ENCODE data around the gene FAM185A.
"Not testable (repeated sequence)": the region's sequence is repeated elsewhere in the genome, so short reads cannot be mapped to it uniquely, and the experiment has no call there.

FAM185A gene

GRCh38 chr7:102790364-102791100, 41.7 kb downstream of the FAM185A start:
- H3K4me2 ChIP-seq (ENCODE audit: low read length); H3K27me3 ChIP-seq (ENCODE audit: control insufficient read depth, insufficient read depth, low read length); H3K36me3 ChIP-seq (ENCODE audit: insufficient read depth, low read length); H3K4me1 ChIP-seq (ENCODE audit: control insufficient read depth, insufficient read depth, low read length); H3K4me3 ChIP-seq (ENCODE audit: low read length); H3K9ac ChIP-seq (ENCODE audit: low read depth, low read length); H3K9me3 ChIP-seq (replicated peaks; ENCODE audit: low read length): not testable (repeated sequence)

- not testable (repeated sequence) for H3K4me3 ChIP-seq (ENCODE audit: low read length); H3K4me2 ChIP-seq (ENCODE audit: low read length); H3K4me1 ChIP-seq (ENCODE audit: control insufficient read depth, insufficient read depth, low read length); H3K36me3 ChIP-seq (ENCODE audit: insufficient read depth, low read length); H3K9me3 ChIP-seq (replicated peaks; ENCODE audit: low read length); H3K9ac ChIP-seq (ENCODE audit: low read depth, low read length); H3K27me3 ChIP-seq (ENCODE audit: control insufficient read depth, insufficient read depth, low read length)
Measured at GRCh38 chr7:102791367-102791766, 42.6 kb downstream of the FAM185A start.

- not testable (repeated sequence) for H3K36me3 ChIP-seq (ENCODE audit: insufficient read depth, low read length); H3K9me3 ChIP-seq (replicated peaks; ENCODE audit: low read length); H3K9ac ChIP-seq (ENCODE audit: low read depth, low read length); H3K27me3 ChIP-seq (ENCODE audit: control insufficient read depth, insufficient read depth, low read length); H3K4me2 ChIP-seq (ENCODE audit: low read length); H3K4me1 ChIP-seq (ENCODE audit: control insufficient read depth, insufficient read depth, low read length); H3K4me3 ChIP-seq (ENCODE audit: low read length)
Measured at GRCh38 chr7:102791831-102792230, 43.0 kb downstream of the FAM185A start.

GRCh38 chr7:102794567-102794966, 45.8 kb downstream of the FAM185A start:
- not testable (repeated sequence) for H3K9ac ChIP-seq (ENCODE audit: low read depth, low read length); H3K36me3 ChIP-seq (ENCODE audit: insufficient read depth, low read length); H3K27me3 ChIP-seq (ENCODE audit: control insufficient read depth, insufficient read depth, low read length); H3K4me3 ChIP-seq (ENCODE audit: low read length); H3K4me1 ChIP-seq (ENCODE audit: control insufficient read depth, insufficient read depth, low read length); H3K9me3 ChIP-seq (replicated peaks; ENCODE audit: low read length); H3K4me2 ChIP-seq (ENCODE audit: low read length)

GRCh38 chr7:102795987-102796595, 47.3 kb downstream of the FAM185A start:
- H3K9me3 ChIP-seq (replicated peaks; ENCODE audit: low read length); H3K4me2 ChIP-seq (ENCODE audit: low read length); H3K36me3 ChIP-seq (ENCODE audit: insufficient read depth, low read length); H3K9ac ChIP-seq (ENCODE audit: low read depth, low read length); H3K27me3 ChIP-seq (ENCODE audit: control insufficient read depth, insufficient read depth, low read length); H3K4me1 ChIP-seq (ENCODE audit: control insufficient read depth, insufficient read depth, low read length); H3K4me3 ChIP-seq (ENCODE audit: low read length): not testable (repeated sequence)

- Histone ChIP-seq H3K4me2 (ENCODE audit: low read length) (no peak overlapping the region), H3K4me1 (ENCODE audit: control insufficient read depth, insufficient read depth, low read length) (no peaks in the 10 kb centered on the region), H3K36me3 (ENCODE audit: insufficient read depth, low read length) (no peaks in the 10 kb centered on the region), H3K9ac (ENCODE audit: low read depth, low read length) (no peak overlapping the region), H3K27me3 (ENCODE audit: control insufficient read depth, insufficient read depth, low read length) (no peaks in the 10 kb centered on the region), H3K9me3 (replicated peaks; ENCODE audit: low read length) (no peaks in the 10 kb centered on the region), H3K4me3 (ENCODE audit: low read length) (no peak overlapping the region)
Measured at GRCh38 chr7:102806613-102807012, 57.8 kb downstream of the FAM185A start.

- no peak overlapping the region for H3K4me2 ChIP-seq (ENCODE audit: low read length)
- no peaks in the 10 kb centered on the region for H3K27me3 ChIP-seq (ENCODE audit: control insufficient read depth, insufficient read depth, low read length)
Measured at GRCh38 chr7:102810916-102811315, 62.1 kb downstream of the FAM185A start.

GRCh38 chr7:102811942-102812678, 63.3 kb downstream of the FAM185A start:
- no peaks in the 10 kb centered on the region for H3K9me3 ChIP-seq (replicated peaks; ENCODE audit: low read length)
- no peak overlapping the region for H3K9ac ChIP-seq (ENCODE audit: low read depth, low read length)
- H3K4me2 ChIP-seq (ENCODE audit: low read length) = no peak overlapping the region
- peaks cover 13% of the 10 kb centered on the region for H3K4me1 ChIP-seq (ENCODE audit: control insufficient read depth, insufficient read depth, low read length)
- H3K27me3 ChIP-seq (ENCODE audit: control insufficient read depth, insufficient read depth, low read length) = no peaks in the 10 kb centered on the region
- no peak overlapping the region for H3K4me3 ChIP-seq (ENCODE audit: low read length)
- no peaks in the 10 kb centered on the region for H3K36me3 ChIP-seq (ENCODE audit: insufficient read depth, low read length)

More at GRCh38 chr7:102810916-102811315, 62.1 kb downstream of the FAM185A start:
- Histone ChIP-seq H3K4me3 (ENCODE audit: low read length) (no peak overlapping the region), H3K9ac (ENCODE audit: low read depth, low read length) (no peak overlapping the region), H3K36me3 (ENCODE audit: insufficient read depth, low read length) (no peaks in the 10 kb centered on the region), H3K9me3 (replicated peaks; ENCODE audit: low read length) (no peaks in the 10 kb centered on the region), H3K4me1 (ENCODE audit: control insufficient read depth, insufficient read depth, low read length) (peaks cover 13% of the 10 kb centered on the region)

GRCh38 chr7:102813191-102814024, 64.6 kb downstream of the FAM185A start:
- Histone ChIP-seq H3K9ac (ENCODE audit: low read depth, low read length) (no peak overlapping the region), H3K4me2 (ENCODE audit: low read length) (peak overlapping the region; percentile 20), H3K9me3 (replicated peaks; ENCODE audit: low read length) (no peaks in the 10 kb centered on the region), H3K27me3 (ENCODE audit: control insufficient read depth, insufficient read depth, low read length) (no peaks in the 10 kb centered on the region), H3K36me3 (ENCODE audit: insufficient read depth, low read length) (no peaks in the 10 kb centered on the region), H3K4me1 (ENCODE audit: control insufficient read depth, insufficient read depth, low read length) (peaks cover 13% of the 10 kb centered on the region), H3K4me3 (ENCODE audit: low read length) (no peak overlapping the region)

GRCh38 chr7:102814025-102814471, 65.2 kb downstream of the FAM185A start:
- Histone ChIP-seq H3K9me3 (replicated peaks; ENCODE audit: low read length) (no peaks in the 10 kb centered on the region), H3K36me3 (ENCODE audit: insufficient read depth, low read length) (no peaks in the 10 kb centered on the region), H3K4me1 (ENCODE audit: control insufficient read depth, insufficient read depth, low read length) (peaks cover 13% of the 10 kb centered on the region), H3K4me2 (ENCODE audit: low read length) (peak overlapping the region; percentile 20), H3K27me3 (ENCODE audit: control insufficient read depth, insufficient read depth, low read length) (no peaks in the 10 kb centered on the region), H3K9ac (ENCODE audit: low read depth, low read length) (no peak overlapping the region), H3K4me3 (ENCODE audit: low read length) (no peak overlapping the region)
